ENCODE data around the gene SYNGR1. TPM values are rescaled to one million over a fixed set of nuclear protein-coding genes. Genes with fewer than 3 reads are reported as not detected.

The SYNGR1 gene
- polyA plus RNA-seq, 2 of the 4 experiments (the other 2 are of a cell fraction) = 6.7 to 14.5 TPM

DNA sequence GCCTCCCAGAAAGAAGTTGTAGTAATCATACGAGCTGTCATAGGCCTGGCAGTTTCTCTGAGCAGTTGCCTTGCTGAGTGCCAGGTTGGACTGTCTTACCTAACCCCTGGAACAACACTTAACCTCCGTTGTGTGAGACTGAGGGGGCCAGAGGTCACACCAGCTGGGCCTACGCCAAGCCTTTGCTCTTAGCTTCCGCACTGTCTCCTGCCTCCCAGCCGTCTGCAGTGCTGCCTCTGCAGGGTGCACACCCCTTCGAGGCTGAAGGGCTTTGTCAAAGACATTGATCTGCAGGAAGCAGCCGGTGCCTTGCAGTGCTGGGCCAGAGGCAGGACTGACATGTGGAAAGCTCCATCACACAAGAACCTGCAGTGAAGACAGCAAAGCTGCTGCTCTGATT, 66.5 kb downstream of the SYNGR1 start:
- DNase-seq (ENCODE audit: low read depth in 1 of 2, low spot score in 1 of 2) (no peak), FAIRE-seq (no peak), ATAC-seq (no peak)
- H3K9me3 ChIP-seq = no peaks in the 10 kb centered on the region
- no peak overlapping the region for H3K4me3 ChIP-seq
- no peaks in the 10 kb centered on the region for H3K4me1 ChIP-seq
- ChIA-PET POLR2A (no interaction called here), CTCF (no interaction called here)
- WGBS (ENCODE audit: missing lambda C conversion rate) = 92% methylated on average over 4 of the region's 7 CpGs
- TF ChIP-seq CBX2 (IDR thresholded peaks at IDR 0.05; ENCODE audit: borderline replicate concordance, low read depth) = no peak
- no peak for TF ChIP-seq RNF2 (IDR thresholded peaks at IDR 0.05; ENCODE audit: borderline replicate concordance, low read depth)
- TF ChIP-seq, protein P1, sequence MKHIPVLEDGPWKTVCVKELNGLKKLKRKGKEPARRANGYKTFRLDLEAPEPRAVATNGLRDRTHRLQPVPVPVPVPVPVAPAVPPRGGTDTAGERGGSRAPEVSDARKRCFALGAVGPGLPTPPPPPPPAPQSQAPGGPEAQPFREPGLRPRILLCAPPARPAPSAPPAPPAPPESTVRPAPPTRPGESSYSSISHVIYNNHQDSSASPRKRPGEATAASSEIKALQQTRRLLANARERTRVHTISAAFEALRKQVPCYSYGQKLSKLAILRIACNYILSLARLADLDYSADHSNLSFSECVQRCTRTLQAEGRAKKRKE (CRISPR knock-in tag; IDR thresholded peaks at IDR 0.05; ENCODE audit: low read depth) = no peak
- no peak overlapping the region for H3K27ac ChIP-seq
- H3K4me2 ChIP-seq = no peak overlapping the region

DNA sequence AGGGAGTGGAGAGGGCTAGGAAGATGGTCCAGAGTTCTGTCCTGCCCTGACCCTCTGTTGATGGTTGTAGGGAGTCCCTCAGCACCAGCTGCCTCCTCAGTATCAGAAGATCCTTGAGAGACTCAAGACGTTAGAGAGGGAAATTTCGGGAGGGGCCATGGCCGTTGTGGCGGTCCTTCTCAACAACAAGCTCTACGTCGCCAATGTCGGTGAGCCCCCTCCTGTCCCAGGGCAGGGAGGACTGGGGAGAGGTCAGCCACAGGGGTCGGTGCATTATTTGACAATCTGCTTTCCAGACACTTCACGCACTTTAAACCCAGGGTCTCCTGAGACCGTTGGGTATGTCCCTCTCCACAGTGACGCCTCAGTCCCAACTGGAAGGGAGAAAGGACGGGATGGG, 67.8 kb downstream of the SYNGR1 start:
- no peak overlapping the region for H3K4me2 ChIP-seq
- TF ChIP-seq KDM5A (IDR thresholded peaks at IDR 0.05) = no peak
- TF ChIP-seq TP53 (CRISPR knock-in tag; IDR thresholded peaks at IDR 0.05) = no peak
- no peak for TF ChIP-seq EHMT2 (IDR thresholded peaks at IDR 0.05; ENCODE audit: low read depth)
- TF ChIP-seq, protein P2, sequence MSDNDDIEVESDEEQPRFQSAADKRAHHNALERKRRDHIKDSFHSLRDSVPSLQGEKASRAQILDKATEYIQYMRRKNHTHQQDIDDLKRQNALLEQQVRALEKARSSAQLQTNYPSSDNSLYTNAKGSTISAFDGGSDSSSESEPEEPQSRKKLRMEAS (IDR thresholded peaks at IDR 0.05) = no peak
- TF ChIP-seq FOSL2 (IDR thresholded peaks at IDR 0.05) = no peak
- TF ChIP-seq FOSL2 (CRISPR knock-in tag; IDR thresholded peaks at IDR 0.05) = no peak
- TF ChIP-seq ZSCAN20 (CRISPR knock-in tag; IDR thresholded peaks at IDR 0.05) = no peak
- TF ChIP-seq RFX5 (IDR thresholded peaks at IDR 0.05) = no peak
- POLR2A ChIA-PET = no interaction called here
- no peaks in the 10 kb centered on the region for H3K9me3 ChIP-seq
- no peak overlapping the region for H3K27ac ChIP-seq
- ATAC-seq = no peak
- no peak for DNase-seq (ENCODE audit: low read depth in 1 of 2, low spot score in 1 of 2)
- CTCF ChIA-PET = no interaction called here
- H3K4me1 ChIP-seq = no peaks in the 10 kb centered on the region
- WGBS (ENCODE audit: missing lambda C conversion rate) = 91% methylated on average over 8 of the region's 12 CpGs
- H3K4me3 ChIP-seq = no peak overlapping the region
- no peak for FAIRE-seq

DNA sequence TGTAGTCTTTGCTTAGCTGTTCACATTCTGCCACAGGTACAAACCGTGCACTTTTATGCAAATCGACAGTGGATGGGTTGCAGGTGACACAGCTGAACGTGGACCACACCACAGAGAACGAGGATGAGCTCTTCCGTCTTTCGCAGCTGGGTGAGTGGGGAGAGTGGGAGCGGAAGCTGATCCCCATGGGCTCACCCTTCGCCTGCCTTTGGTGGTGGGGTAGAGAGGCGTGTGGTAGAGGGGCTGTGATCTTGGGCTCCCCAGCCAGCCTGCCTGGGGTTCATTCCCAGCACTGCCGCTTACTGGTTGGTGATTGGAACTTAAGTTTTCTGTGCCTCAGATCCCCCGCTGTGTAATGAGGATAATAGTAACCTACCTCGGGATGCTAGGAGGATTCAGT, 68.9 kb downstream of the SYNGR1 start:
- no peak overlapping the region for H3K4me3 ChIP-seq
- ChIA-PET POLR2A (no interaction called here), CTCF (no interaction called here)
- DNase-seq (ENCODE audit: low read depth in 1 of 2, low spot score in 1 of 2) (no peak), ATAC-seq (no peak), FAIRE-seq (no peak)
- no peaks in the 10 kb centered on the region for H3K4me1 ChIP-seq
- no peaks in the 10 kb centered on the region for H3K9me3 ChIP-seq
- H3K4me2 ChIP-seq = no peak overlapping the region
- 90% methylated on average over 11 of the region's 12 CpGs for WGBS (ENCODE audit: missing lambda C conversion rate)
- no peak overlapping the region for H3K27ac ChIP-seq
- no peak for TF ChIP-seq CBX8 (IDR thresholded peaks at IDR 0.05)
- no peak for TF ChIP-seq ZC3H11A (IDR thresholded peaks at IDR 0.05)
- no peak for TF ChIP-seq MAZ (IDR thresholded peaks at IDR 0.05; ENCODE audit: borderline replicate concordance, low read depth, low read length)
- TF ChIP-seq MAFK (IDR thresholded peaks at IDR 0.05; ENCODE audit: partially characterized antibody) = no peak
- TF ChIP-seq, protein P3, sequence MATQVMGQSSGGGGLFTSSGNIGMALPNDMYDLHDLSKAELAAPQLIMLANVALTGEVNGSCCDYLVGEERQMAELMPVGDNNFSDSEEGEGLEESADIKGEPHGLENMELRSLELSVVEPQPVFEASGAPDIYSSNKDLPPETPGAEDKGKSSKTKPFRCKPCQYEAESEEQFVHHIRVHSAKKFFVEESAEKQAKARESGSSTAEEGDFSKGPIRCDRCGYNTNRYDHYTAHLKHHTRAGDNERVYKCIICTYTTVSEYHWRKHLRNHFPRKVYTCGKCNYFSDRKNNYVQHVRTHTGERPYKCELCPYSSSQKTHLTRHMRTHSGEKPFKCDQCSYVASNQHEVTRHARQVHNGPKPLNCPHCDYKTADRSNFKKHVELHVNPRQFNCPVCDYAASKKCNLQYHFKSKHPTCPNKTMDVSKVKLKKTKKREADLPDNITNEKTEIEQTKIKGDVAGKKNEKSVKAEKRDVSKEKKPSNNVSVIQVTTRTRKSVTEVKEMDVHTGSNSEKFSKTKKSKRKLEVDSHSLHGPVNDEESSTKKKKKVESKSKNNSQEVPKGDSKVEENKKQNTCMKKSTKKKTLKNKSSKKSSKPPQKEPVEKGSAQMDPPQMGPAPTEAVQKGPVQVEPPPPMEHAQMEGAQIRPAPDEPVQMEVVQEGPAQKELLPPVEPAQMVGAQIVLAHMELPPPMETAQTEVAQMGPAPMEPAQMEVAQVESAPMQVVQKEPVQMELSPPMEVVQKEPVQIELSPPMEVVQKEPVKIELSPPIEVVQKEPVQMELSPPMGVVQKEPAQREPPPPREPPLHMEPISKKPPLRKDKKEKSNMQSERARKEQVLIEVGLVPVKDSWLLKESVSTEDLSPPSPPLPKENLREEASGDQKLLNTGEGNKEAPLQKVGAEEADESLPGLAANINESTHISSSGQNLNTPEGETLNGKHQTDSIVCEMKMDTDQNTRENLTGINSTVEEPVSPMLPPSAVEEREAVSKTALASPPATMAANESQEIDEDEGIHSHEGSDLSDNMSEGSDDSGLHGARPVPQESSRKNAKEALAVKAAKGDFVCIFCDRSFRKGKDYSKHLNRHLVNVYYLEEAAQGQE (IDR thresholded peaks at IDR 0.05) = no peak
- TF ChIP-seq TFCP2L1 (CRISPR knock-in tag; IDR thresholded peaks at IDR 0.05) = no peak
- no peak for TF ChIP-seq CHD4 (IDR thresholded peaks at IDR 0.05; ENCODE audit: borderline replicate concordance)
- TF ChIP-seq, protein P4, sequence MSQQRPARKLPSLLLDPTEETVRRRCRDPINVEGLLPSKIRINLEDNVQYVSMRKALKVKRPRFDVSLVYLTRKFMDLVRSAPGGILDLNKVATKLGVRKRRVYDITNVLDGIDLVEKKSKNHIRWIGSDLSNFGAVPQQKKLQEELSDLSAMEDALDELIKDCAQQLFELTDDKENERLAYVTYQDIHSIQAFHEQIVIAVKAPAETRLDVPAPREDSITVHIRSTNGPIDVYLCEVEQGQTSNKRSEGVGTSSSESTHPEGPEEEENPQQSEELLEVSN (IDR thresholded peaks at IDR 0.05; ENCODE audit: borderline replicate concordance, low read depth) = no peak
- no peak for TF ChIP-seq CHD2 (IDR thresholded peaks at IDR 0.05; ENCODE audit: low read length, partially characterized antibody)
- TF ChIP-seq EP300 (IDR thresholded peaks at IDR 0.05) = no peak
- TF ChIP-seq RFX5 (IDR thresholded peaks at IDR 0.05) = no peak
- TF ChIP-seq, protein P5, sequence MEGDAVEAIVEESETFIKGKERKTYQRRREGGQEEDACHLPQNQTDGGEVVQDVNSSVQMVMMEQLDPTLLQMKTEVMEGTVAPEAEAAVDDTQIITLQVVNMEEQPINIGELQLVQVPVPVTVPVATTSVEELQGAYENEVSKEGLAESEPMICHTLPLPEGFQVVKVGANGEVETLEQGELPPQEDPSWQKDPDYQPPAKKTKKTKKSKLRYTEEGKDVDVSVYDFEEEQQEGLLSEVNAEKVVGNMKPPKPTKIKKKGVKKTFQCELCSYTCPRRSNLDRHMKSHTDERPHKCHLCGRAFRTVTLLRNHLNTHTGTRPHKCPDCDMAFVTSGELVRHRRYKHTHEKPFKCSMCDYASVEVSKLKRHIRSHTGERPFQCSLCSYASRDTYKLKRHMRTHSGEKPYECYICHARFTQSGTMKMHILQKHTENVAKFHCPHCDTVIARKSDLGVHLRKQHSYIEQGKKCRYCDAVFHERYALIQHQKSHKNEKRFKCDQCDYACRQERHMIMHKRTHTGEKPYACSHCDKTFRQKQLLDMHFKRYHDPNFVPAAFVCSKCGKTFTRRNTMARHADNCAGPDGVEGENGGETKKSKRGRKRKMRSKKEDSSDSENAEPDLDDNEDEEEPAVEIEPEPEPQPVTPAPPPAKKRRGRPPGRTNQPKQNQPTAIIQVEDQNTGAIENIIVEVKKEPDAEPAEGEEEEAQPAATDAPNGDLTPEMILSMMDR (IDR thresholded peaks at IDR 0.05) = no peak
- TF ChIP-seq, protein P1 (CRISPR knock-in tag; IDR thresholded peaks at IDR 0.05; ENCODE audit: low read depth) = no peak
- TF ChIP-seq SREBF2 (IDR thresholded peaks at IDR 0.05) = no peak
- TF ChIP-seq, protein P6, sequence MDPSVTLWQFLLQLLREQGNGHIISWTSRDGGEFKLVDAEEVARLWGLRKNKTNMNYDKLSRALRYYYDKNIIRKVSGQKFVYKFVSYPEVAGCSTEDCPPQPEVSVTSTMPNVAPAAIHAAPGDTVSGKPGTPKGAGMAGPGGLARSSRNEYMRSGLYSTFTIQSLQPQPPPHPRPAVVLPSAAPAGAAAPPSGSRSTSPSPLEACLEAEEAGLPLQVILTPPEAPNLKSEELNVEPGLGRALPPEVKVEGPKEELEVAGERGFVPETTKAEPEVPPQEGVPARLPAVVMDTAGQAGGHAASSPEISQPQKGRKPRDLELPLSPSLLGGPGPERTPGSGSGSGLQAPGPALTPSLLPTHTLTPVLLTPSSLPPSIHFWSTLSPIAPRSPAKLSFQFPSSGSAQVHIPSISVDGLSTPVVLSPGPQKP (IDR thresholded peaks at IDR 0.05; ENCODE audit: low read depth, low read length) = no peak
- TF ChIP-seq ESRRA (IDR thresholded peaks at IDR 0.05; ENCODE audit: borderline replicate concordance, low read length) = no peak
- no peak for TF ChIP-seq ZFP36 (IDR thresholded peaks at IDR 0.05; ENCODE audit: borderline replicate concordance, partially characterized antibody)
- TF ChIP-seq JUNB (IDR thresholded peaks at IDR 0.05) = no peak

Measured in A549 (cell line).